NCI-H2107 (cell line): Measurements from ENCODE around the gene ING2.
A peak's percentile ranks its signal among the peaks of the same experiment; 100 is the strongest.
"Not testable (repeated sequence)": the region's sequence is repeated elsewhere in the genome, so short reads cannot be mapped to it uniquely, and the experiment has no call there.

Experiments used
- DNase-seq: peaks from one replicate; lab custom pipeline; 2025; lab: John Stamatoyannopoulos, UW

The ING2 gene, protein sequence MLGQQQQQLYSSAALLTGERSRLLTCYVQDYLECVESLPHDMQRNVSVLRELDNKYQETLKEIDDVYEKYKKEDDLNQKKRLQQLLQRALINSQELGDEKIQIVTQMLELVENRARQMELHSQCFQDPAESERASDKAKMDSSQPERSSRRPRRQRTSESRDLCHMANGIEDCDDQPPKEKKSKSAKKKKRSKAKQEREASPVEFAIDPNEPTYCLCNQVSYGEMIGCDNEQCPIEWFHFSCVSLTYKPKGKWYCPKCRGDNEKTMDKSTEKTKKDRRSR

DNA sequence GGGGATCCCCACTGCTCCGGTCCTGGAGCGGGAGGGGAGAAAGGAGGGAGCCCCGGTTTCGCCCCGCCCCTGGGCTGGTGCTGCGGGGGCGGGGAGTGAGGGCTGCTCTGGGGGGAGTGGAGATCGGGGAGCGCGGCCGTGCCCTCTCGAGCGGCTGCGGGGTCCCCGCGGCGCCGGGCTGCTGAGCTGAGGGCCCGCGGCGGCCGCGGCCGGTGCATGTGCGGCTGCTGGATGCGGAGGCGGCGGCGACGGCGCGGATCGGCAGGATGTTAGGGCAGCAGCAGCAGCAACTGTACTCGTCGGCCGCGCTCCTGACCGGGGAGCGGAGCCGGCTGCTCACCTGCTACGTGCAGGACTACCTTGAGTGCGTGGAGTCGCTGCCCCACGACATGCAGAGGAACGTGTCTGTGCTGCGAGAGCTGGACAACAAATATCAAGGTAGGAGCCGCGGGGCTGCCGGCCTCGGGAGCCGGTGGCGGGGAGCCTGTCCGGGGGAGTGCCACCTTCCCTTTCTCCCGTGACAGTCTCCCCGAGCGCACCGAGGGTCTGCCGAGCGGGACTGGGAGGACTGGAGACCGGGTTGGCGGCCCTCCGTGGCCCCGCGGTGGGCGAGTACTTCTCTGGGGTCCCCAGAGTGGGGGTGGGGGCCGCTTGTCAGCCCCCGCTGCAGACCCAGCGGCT is at the start of gene ING2:
Gene ING2, plus strand, starts transcription at position 129 of the 681 bp plus-strand sequence. Its CDS starts 138 bp downstream, at position 267.
- DNase-seq, result peak; percentile 39

DNA sequence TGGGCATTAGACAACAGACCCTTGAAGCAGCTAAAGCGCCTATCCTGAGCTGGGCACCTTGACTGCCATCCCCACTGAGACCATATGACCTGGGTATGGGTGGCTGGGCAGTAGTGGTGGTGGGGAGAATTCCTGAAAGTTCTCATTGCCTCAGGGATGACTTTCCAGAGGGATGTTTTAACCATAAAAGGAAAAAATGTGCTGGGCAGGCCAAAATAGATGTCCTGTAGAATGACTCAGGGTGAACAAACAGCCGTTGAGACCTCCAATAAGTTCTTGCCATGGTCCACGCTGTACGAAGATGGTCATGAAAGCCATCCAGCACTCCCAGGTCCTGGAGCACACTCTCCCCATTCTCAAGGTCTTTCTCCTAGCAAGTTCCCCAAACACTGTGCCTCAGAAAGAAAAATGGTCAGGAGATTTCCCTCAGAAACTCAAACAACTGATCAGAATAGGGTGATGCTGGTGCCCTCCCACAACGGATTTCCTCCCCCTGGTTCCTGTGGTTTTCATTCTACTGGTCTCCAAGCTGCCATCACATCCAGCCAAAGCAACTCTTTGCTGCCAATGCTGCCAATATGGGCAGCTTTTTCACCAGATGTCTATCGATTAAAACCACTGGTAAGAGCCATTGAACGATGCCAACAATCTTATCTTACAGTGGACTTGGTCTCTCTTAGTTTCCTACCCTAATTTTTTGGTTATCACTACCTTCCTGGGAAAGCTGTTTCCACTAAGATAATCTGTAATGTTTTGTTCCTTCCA is 49.2 kb upstream of the ING2 start:
- no peak for DNase-seq

- DNase-seq, result no peak
These were observed 46.9 kb upstream of the ING2 start for GRCh38 chr4:183458005-183458404.

DNA sequence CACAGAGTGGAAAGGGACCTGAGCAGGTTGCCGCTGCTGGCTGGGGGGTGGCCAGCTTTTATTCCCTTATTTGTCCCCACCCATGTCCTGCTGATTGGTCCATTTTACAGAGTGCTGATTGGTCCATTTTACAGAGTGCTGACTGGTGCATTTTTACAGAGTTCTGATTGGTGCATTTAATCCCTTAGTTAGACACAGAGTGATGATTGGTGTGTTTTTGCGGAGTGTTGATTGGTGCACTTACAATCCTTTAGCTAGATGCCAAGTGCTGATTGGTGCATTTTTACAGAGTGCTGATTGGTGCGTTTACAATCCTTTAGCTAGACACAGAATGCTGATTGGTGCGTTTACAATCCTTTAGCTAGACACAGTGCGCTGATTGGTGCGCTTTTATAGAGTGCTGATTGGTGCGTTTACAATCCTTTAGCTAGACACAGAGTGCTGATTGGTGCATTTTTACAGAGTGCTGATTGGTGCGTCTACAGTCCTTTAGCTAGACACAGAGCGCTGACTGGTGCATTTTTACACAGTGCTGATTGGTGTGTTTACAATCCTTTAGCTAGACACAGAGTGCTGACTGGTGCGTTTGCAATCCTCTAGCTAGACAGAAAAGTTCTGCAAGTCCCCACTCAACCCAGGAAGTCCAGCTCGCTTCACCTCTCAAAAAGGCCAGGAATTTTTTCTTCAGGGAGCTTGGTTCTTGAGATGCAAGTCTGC is 40.8 kb upstream of the ING2 start:
- not testable (repeated sequence) for DNase-seq

DNA sequence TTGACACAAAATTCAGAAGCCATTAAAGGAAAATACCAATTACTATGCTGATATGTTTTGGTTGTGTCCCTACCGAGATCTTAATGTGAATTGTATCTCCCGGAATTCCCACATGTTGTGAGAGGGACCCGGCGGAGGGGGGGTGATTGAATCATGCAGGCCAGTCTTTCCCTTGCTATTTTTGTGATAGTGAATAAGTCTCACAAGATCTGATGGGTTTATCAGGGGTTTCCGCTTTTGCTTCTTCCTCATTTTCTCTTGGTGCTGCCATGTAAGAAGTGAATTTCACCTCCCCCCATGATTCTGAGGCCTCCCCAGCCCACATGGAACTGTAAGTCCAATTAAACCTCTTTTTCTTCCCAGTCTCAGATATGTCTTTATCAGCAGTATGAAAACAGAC is 39.0 kb upstream of the ING2 start:
- DNase-seq, result not testable (repeated sequence)

- DNase-seq, result no peak
These were observed 37.6 kb upstream of the ING2 start for GRCh38 chr4:183467246-183467645.

- no peak for DNase-seq
These were observed 36.4 kb upstream of the ING2 start for GRCh38 chr4:183468210-183469095.

DNA sequence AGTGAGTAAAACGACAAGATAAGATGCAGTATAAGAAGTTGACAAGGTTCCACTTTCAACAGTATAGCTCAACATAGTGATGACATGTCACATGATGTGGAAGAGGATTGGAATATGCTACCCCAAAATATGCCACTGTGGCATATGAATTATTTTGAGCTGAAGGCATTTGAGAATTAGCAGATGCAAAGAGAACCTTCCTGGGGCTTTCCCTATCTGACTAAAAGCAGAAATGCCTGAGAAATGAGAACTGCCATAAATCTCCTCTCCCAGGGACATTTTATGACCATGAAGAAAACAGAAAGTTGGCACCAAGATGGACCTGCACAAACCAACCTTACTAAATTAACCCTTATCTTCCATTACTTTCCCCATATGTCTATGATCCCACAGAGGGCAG is 35.6 kb upstream of the ING2 start:
- DNase-seq, result no peak

- no peak for DNase-seq
These were observed 34.9 kb upstream of the ING2 start for GRCh38 chr4:183469936-183470335.

DNA sequence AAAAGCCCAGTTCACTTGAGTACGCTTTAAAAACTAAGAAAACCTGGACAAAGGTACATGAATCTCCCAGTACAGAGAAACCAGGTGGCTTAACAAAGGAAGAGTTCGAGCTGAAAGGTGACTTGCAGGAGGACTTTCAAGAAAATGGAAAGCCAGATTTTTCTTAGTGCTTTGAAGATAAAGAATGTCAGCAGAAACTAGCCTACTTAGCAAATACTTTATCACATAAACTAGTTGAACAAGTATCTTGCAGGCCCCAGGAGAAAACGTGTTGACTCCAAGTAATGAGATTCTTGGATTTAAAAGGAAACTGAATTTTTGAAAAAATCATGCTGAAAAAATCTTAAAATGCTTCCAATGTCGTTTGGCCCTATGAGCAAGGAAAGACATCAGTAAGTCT is 34.0 kb upstream of the ING2 start:
- no peak for DNase-seq

DNA sequence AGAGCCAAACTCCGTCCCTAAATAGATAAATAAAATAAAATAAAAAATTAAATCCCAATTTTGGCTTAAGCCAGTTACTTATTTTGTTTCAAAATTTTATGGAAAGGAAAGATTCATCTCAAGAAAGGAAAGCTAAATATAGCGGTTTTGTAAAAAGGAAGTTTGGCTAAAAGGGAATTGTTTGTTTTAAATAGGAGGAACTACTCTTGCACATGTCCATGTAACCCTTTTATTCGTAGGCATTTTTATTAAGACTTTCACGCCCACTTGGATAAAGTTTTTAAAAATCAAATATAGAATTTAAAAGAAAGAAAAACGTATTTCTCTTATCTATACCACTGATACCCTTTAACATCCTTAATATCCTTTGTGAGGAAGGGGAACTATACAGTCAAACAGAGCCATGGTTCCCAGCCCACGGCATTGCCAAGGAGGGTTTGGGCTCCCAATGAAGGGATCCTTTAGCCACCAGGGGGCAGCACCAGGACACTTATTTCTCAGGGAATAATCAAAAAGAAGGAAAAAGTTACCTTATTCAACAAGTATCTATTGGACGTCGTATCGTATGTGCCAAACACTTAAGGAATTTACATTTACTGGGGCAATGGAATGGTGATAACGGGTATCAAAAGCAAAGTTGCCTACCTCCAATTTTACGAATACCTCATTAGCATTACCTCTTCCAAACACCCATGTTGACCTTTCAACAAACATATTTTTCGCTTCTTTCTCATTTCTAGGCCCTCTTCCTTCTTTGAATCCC is 32.7 kb upstream of the ING2 start:
- DNase-seq, result peak; percentile 28

- DNase-seq, result no peak
These were observed 26.7 kb upstream of the ING2 start for GRCh38 chr4:183478123-183478522.

- DNase-seq, result no peak
These were observed 25.9 kb upstream of the ING2 start for GRCh38 chr4:183478926-183479325.

GRCh38 chr4:183482515-183483095 is 22.3 kb upstream of the ING2 start:
- not testable (repeated sequence) for DNase-seq

DNA sequence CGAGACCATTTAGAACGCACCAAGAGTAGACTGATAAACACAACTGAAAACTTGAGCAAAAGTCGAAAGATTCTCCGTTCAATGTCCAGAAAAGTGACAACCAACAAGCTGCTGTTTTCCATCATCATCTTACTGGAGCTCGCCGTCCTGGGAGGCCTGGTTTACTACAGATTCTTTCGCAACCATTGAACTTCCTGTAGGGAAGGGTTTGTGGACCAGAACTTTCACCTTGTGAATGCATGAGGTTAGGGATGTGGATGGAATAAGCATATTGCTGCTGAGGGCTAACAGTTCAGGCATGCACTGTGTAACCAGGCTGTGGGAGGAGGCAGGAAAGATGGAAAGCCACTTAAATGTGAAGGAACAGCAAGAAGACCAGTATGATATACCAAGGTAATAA is 20.9 kb upstream of the ING2 start:
- no peak for DNase-seq

DNA sequence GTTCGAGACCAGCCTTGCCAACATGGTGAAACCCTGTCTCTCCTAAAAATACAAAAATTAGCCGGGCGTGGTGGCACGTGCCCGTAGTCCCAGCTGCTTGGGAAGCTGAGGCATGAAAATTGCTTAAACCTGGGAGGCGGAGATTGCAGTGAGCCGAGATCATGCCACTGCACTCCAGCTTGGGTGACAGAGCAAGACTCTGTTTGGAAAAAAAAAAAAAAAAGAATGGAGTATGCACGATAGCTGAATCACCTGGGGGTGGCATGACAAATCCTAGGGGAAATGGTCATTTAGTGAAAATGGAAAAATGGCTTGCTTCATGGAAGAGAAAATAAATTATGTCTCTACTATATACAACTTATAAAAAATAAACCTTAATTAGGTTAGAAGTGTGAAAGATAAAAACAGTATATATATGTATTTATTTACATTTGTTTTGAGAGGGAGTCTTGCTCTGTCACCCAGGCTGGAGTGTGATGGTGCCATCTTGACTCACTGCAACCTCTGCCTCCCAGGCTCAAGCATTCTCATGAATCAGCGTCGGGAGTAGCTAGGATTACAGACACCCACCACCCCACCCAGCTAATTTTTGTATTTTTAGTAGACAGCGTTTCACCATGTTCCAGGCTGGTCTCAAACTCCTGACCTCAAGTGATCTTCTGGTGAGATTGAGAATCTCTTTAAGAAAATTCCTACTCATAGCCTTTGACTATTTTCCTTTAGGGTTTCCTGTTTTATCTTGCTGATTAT is 19.3 kb upstream of the ING2 start:
- DNase-seq, result no peak

DNA sequence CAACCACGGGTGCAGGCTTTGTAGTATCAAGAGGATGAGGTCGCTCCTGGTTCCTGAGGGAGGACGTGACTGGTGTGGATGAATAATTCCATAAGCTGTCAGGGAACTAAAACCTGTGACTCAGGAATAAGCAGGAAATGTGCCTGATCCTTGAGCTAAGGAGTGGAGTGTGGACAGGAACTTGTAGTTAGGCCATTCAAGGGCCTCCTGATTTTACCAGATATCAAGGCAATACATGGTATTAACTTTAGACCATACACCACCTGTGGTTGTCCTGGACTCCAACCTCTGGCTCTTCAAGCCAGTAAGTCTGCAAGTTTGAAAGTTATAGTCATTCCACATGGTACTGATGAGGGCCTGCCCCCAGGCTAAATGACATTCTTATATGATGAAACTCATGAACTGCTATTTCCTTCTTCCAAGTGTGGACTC is 12.1 kb upstream of the ING2 start:
- no peak for DNase-seq

- no peak for DNase-seq
These were observed 11.6 kb upstream of the ING2 start for GRCh38 chr4:183493246-183493645.

DNA sequence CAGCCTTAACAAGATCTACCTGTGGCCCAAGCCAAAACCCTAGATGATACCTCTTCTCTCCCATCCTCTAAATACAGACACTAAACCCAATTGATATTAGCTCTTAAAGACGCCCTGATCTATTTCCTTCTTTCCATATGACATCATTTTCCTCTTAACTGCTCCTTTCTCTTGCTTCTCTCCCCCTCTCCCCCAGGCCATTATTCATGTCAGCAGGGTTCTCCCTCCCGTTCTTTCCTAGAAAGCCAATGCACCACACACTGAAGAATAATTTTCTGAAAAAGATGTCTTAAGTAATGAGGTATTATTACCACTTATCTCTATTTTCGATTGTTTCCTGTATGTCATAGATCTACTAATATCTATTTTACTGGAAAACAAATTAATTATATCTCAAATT is 9.7 kb upstream of the ING2 start:
- DNase-seq, result no peak
